ENCODE measurements around the gene TMEM121.
"Not testable (repeated sequence)": the region's sequence is repeated elsewhere in the genome, so short reads cannot be mapped to it uniquely, and the experiment has no call there.

TMEM121 gene

DNA sequence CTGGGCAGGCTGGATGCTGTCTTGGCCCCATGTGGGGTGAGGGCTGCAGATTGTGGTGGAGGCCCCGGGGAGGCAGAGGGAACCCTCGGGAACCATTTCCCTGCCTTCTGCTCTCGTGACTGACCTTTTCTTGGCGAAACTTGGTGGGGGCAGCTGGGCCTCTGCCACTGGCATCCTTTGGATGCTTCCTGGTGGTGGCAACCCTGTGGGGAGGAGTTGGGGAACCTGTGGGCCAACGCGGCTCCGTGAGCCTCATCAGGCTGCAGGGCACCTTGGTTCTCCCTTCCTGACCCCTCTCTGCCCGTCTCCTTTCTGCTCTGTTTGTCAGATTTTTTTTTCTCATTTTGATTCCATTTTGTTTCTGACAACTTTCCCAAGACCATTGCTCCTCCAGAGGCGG, 14.4 kb downstream of the TMEM121 start:
- peaks cover 21% of the 10 kb centered on the region for H3K27me3 ChIP-seq (ENCODE audit: low read depth, low read length)
- no peaks in the 10 kb centered on the region for H4K20me1 ChIP-seq (ENCODE audit: insufficient read depth, low read length)
- peaks cover 7% of the 10 kb centered on the region for H3K9me3 ChIP-seq (ENCODE audit: insufficient read depth, low read length)
- H3K36me3 ChIP-seq (replicated peaks; ENCODE audit: low read depth, low read length), result no peaks in the 10 kb centered on the region
- no peak overlapping the region for H3K9ac ChIP-seq (ENCODE audit: low read length)
- H3K4me1 ChIP-seq (ENCODE audit: low read length), result no peaks in the 10 kb centered on the region
- H3K79me2 ChIP-seq (ENCODE audit: low read length), result no peaks in the 10 kb centered on the region
- no peak overlapping the region for H3K4me3 ChIP-seq (ENCODE audit: low read length)
- H3K4me2 ChIP-seq (ENCODE audit: low read length), result no peak overlapping the region
- TF ChIP-seq, protein P1, sequence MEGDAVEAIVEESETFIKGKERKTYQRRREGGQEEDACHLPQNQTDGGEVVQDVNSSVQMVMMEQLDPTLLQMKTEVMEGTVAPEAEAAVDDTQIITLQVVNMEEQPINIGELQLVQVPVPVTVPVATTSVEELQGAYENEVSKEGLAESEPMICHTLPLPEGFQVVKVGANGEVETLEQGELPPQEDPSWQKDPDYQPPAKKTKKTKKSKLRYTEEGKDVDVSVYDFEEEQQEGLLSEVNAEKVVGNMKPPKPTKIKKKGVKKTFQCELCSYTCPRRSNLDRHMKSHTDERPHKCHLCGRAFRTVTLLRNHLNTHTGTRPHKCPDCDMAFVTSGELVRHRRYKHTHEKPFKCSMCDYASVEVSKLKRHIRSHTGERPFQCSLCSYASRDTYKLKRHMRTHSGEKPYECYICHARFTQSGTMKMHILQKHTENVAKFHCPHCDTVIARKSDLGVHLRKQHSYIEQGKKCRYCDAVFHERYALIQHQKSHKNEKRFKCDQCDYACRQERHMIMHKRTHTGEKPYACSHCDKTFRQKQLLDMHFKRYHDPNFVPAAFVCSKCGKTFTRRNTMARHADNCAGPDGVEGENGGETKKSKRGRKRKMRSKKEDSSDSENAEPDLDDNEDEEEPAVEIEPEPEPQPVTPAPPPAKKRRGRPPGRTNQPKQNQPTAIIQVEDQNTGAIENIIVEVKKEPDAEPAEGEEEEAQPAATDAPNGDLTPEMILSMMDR (IDR thresholded peaks at IDR 0.05; ENCODE audit: low read depth, low read length), result no peak
- TF ChIP-seq EZH2phosphoT487 (IDR thresholded peaks at IDR 0.05; ENCODE audit: low read depth), result no peak
- no peak overlapping the region for H2AFZ ChIP-seq (ENCODE audit: low read depth, low read length)
- H3K27ac ChIP-seq (ENCODE audit: low read length), result no peak overlapping the region

DNA sequence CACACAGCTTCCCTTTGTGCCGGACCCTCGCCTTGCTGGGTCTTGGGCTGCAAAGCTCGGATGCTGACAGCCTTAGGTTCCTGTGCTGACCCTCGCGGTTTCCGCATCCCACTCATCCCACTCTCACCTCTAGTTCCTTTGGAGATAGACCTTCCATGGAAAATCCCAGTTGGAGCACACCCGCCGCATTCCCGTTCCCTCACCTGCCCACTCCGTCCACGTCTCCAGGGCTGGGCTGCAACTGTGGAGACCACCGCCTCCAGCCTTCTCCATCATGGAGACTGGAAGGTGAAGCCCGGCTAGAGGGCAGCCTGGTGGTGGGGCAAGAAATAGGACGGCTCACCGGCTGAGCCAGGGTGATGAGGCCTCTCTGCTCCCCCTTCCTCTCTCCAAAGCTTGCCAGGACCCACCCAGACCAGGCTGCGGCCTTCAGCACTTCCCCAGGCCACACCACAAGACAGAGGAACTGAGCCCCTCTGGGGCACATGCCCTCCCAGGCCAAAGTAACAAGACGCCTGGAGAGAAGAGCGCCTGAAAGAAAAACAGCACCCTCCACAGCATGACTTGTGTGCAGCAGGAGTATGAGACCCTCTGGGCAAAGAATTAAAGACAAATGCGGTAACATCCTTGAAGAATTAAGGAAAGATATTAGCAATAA, 15.0 kb downstream of the TMEM121 start:
- Histone ChIP-seq H3K4me3 (ENCODE audit: low read length) (no peak overlapping the region), H2AFZ (ENCODE audit: low read depth, low read length) (no peak overlapping the region), H3K9me3 (ENCODE audit: insufficient read depth, low read length) (peaks cover 7% of the 10 kb centered on the region), H3K36me3 (replicated peaks; ENCODE audit: low read depth, low read length) (no peaks in the 10 kb centered on the region), H4K20me1 (ENCODE audit: insufficient read depth, low read length) (no peaks in the 10 kb centered on the region), H3K9ac (ENCODE audit: low read length) (no peak overlapping the region), H3K27ac (ENCODE audit: low read length) (no peak overlapping the region), H3K4me1 (ENCODE audit: low read length) (no peaks in the 10 kb centered on the region), H3K27me3 (ENCODE audit: low read depth, low read length) (peaks cover 21% of the 10 kb centered on the region), H3K4me2 (ENCODE audit: low read length) (no peak overlapping the region), H3K79me2 (ENCODE audit: low read length) (no peaks in the 10 kb centered on the region)
- TF ChIP-seq EZH2phosphoT487 (IDR thresholded peaks at IDR 0.05; ENCODE audit: low read depth), result no peak
- TF ChIP-seq, protein P1 (IDR thresholded peaks at IDR 0.05; ENCODE audit: low read depth, low read length), result no peak

GRCh38 chr14:105545676-105546075, 19.3 kb downstream of the TMEM121 start:
- H3K9ac ChIP-seq (ENCODE audit: low read length); H4K20me1 ChIP-seq (ENCODE audit: insufficient read depth, low read length); H3K4me2 ChIP-seq (ENCODE audit: low read length); H2AFZ ChIP-seq (ENCODE audit: low read depth, low read length); H3K4me1 ChIP-seq (ENCODE audit: low read length); H3K4me3 ChIP-seq (ENCODE audit: low read length); H3K27ac ChIP-seq (ENCODE audit: low read length); H3K79me2 ChIP-seq (ENCODE audit: low read length); H3K9me3 ChIP-seq (ENCODE audit: insufficient read depth, low read length); H3K36me3 ChIP-seq (replicated peaks; ENCODE audit: low read depth, low read length): not testable (repeated sequence)
- peaks cover 14% of the 10 kb centered on the region; the same call in 1 of the 2 replicates for H3K27me3 ChIP-seq (ENCODE audit: low read depth, low read length)

GRCh38 chr14:105546410-105546809, 20.0 kb downstream of the TMEM121 start:
- H3K27me3 ChIP-seq (ENCODE audit: low read depth, low read length), result peaks cover 14% of the 10 kb centered on the region; the same call in 1 of the 2 replicates
- not testable (repeated sequence) for H2AFZ ChIP-seq (ENCODE audit: low read depth, low read length); H3K4me2 ChIP-seq (ENCODE audit: low read length); H3K9ac ChIP-seq (ENCODE audit: low read length); H4K20me1 ChIP-seq (ENCODE audit: insufficient read depth, low read length); H3K4me1 ChIP-seq (ENCODE audit: low read length); H3K79me2 ChIP-seq (ENCODE audit: low read length); H3K27ac ChIP-seq (ENCODE audit: low read length); H3K4me3 ChIP-seq (ENCODE audit: low read length); H3K9me3 ChIP-seq (ENCODE audit: insufficient read depth, low read length); H3K36me3 ChIP-seq (replicated peaks; ENCODE audit: low read depth, low read length)

- not testable (repeated sequence) for H3K27me3 ChIP-seq (ENCODE audit: low read depth, low read length); H3K4me2 ChIP-seq (ENCODE audit: low read length); H3K79me2 ChIP-seq (ENCODE audit: low read length); H4K20me1 ChIP-seq (ENCODE audit: insufficient read depth, low read length); H3K9ac ChIP-seq (ENCODE audit: low read length); H3K36me3 ChIP-seq (replicated peaks; ENCODE audit: low read depth, low read length); H3K4me1 ChIP-seq (ENCODE audit: low read length); H3K4me3 ChIP-seq (ENCODE audit: low read length); H2AFZ ChIP-seq (ENCODE audit: low read depth, low read length); H3K27ac ChIP-seq (ENCODE audit: low read length); H3K9me3 ChIP-seq (ENCODE audit: insufficient read depth, low read length)
Measured at GRCh38 chr14:105547072-105547471, 20.7 kb downstream of the TMEM121 start.

Measured in OCI-LY3 (cell line).